ENCODE results near the gene KIAA1217.

Gene KIAA1217

DNA sequence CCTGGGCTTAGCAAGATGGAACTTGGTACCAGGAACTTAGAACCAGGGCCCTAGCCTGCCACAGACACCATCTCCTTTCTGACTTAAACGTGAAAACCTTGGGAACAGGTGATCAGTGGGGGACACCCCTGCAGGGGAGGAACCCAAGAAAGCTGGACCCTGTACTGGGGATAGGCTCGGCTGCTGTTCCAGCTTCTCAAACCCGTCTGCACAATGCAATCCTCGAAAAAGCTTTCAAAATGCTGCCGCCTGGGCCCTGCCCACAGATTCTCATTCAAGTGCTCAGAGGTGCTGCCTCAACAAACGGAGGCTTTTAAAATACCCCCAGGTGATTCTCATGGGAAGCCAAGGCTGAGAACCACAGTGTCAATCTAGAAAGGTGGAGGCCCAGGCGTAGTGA is 345.1 kb downstream of the KIAA1217 start:
- Histone ChIP-seq H3K27me3 (ENCODE audit: insufficient read depth, low read length, poor library complexity, severe bottlenecking) (no peaks in the 10 kb centered on the region), H3K4me3 (ENCODE audit: low read length, poor library complexity, severe bottlenecking) (no peak overlapping the region)

DNA sequence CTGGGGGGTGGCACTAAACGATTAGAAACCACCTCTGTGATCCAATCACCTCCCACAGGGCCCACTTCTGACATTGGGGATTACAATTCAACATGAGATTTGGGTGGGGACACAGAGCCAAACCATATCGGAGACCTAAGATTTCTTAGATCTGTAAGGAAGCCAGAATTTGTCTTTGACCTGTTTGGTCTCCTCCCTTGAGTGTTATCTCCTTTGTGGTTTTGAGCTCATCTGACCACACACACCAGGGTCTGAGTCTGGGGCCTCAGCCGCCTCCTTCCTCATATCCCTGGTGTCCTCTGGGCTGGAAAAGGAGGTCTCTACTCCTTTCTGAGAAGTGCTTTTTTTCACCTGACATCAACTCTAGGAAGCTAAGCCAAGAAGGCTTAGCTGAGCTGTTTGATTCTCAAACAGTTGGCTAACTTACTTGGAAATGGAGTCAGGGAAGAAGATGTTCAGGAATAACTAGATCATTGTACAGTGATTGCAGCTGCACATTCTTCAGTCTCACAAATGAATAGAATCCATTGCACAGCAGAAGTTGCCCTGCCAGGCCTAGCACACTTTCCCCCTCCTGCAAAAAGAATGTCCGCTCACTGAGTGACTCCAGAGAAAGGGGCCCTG is 347.3 kb downstream of the KIAA1217 start:
- Histone ChIP-seq H3K9me3 (ENCODE audit: insufficient read depth, low read depth, low read length) (no peaks in the 10 kb centered on the region; the same call in 1 of the 2 replicates), H4K20me1 (ENCODE audit: insufficient read depth, low read length, poor library complexity, severe bottlenecking) (no peaks in the 10 kb centered on the region)

More for the DNA sequence above, 345.1 kb downstream of the KIAA1217 start:
- Histone ChIP-seq H3K9ac (ENCODE audit: low read depth, low read length, poor library complexity, severe bottlenecking) (no peak overlapping the region), H3K4me2 (ENCODE audit: low read depth, low read length, poor library complexity, severe bottlenecking) (no peak overlapping the region), H3K9me2 (replicated peaks; ENCODE audit: low read depth, low read length) (no peaks in the 10 kb centered on the region), H2AFZ (ENCODE audit: low read length) (no peak overlapping the region), H4K20me1 (ENCODE audit: insufficient read depth, low read length, poor library complexity, severe bottlenecking) (no peaks in the 10 kb centered on the region), H3K9me3 (ENCODE audit: insufficient read depth, low read depth, low read length) (no peaks in the 10 kb centered on the region), H3K79me2 (ENCODE audit: insufficient read depth, low read length) (no peaks in the 10 kb centered on the region), H3F3A (ENCODE audit: low read depth) (no peaks in the 10 kb centered on the region), H3K4me1 (ENCODE audit: insufficient read depth, low read length, poor library complexity, severe bottlenecking) (peaks cover 9% of the 10 kb centered on the region), H3K36me3 (ENCODE audit: insufficient read depth, low read length) (no peaks in the 10 kb centered on the region)
- TF ChIP-seq EZH2phosphoT487 (IDR thresholded peaks at IDR 0.05; ENCODE audit: borderline replicate concordance), result no peak
- TF ChIP-seq, protein P1, sequence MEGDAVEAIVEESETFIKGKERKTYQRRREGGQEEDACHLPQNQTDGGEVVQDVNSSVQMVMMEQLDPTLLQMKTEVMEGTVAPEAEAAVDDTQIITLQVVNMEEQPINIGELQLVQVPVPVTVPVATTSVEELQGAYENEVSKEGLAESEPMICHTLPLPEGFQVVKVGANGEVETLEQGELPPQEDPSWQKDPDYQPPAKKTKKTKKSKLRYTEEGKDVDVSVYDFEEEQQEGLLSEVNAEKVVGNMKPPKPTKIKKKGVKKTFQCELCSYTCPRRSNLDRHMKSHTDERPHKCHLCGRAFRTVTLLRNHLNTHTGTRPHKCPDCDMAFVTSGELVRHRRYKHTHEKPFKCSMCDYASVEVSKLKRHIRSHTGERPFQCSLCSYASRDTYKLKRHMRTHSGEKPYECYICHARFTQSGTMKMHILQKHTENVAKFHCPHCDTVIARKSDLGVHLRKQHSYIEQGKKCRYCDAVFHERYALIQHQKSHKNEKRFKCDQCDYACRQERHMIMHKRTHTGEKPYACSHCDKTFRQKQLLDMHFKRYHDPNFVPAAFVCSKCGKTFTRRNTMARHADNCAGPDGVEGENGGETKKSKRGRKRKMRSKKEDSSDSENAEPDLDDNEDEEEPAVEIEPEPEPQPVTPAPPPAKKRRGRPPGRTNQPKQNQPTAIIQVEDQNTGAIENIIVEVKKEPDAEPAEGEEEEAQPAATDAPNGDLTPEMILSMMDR (conservative IDR thresholded peaks at IDR 0.05; ENCODE audit: low read length), result no peak

DNA sequence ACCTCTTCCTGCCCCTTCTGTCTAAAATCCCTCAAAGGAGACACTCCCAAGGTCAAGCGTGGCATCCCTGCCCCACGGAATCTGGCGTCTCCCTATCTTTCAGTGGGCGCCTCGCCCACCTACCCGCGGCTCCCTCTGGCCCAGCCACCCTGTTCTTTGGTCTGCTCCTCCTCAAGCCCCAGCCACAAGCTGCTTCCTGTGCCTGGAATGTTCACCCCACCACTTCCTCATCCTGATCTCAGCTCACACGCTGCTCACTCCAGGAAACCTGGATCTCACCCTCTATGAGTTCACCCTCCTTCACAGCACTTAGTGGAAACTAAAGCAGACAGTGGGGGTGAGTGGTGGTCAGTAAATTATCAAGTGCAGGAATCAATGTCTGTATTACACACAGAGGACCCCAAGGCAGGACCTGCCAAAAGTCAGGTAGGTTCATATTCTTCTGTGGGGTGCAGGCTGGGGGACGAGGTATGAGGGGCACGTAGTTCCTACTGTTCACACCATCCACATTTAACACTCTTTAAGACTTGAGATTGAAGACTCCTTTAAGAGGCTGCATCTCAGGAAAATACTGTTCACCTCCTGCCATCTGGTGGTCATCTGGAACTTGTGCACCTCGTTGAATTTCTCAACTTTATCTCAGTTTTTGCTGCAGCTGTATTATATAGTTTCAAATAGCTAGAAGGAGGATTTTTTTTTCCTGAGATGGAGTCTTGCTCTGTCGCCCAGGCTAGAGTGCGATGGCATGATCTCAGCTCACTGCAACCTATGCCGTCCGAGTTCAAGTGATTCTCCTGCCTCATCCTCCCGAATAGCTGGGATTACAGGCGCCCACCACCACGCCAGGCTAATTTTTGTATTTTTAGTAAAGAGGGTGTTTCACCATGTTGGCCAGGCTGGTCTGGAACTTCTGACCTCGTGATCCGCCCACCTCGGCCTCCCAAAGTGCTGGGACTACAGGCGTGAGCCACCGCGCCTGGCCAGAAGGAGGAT is 348.1 kb downstream of the KIAA1217 start:
- H3K4me3 ChIP-seq (ENCODE audit: low read length, poor library complexity, severe bottlenecking), result no peak overlapping the region
- no peaks in the 10 kb centered on the region for H3K79me2 ChIP-seq (ENCODE audit: insufficient read depth, low read length)
- no peak overlapping the region for H3K9ac ChIP-seq (ENCODE audit: low read depth, low read length, poor library complexity, severe bottlenecking)
- H4K20me1 ChIP-seq (ENCODE audit: insufficient read depth, low read length, poor library complexity, severe bottlenecking), result no peaks in the 10 kb centered on the region
- no peaks in the 10 kb centered on the region for H3K36me3 ChIP-seq (ENCODE audit: insufficient read depth, low read length)
- H3K27me3 ChIP-seq (ENCODE audit: insufficient read depth, low read length, poor library complexity, severe bottlenecking), result no peaks in the 10 kb centered on the region
- H3K4me2 ChIP-seq (ENCODE audit: low read depth, low read length, poor library complexity, severe bottlenecking), result peak overlapping the region; percentile 7
- H3K9me2 ChIP-seq (replicated peaks; ENCODE audit: low read depth, low read length), result no peaks in the 10 kb centered on the region
- H3F3A ChIP-seq (ENCODE audit: low read depth), result no peaks in the 10 kb centered on the region
- TF ChIP-seq, protein P1 (conservative IDR thresholded peaks at IDR 0.05; ENCODE audit: low read length), result peak; percentile 77
- TF ChIP-seq EZH2phosphoT487 (IDR thresholded peaks at IDR 0.05; ENCODE audit: borderline replicate concordance), result no peak
- peaks cover 9% of the 10 kb centered on the region for H3K4me1 ChIP-seq (ENCODE audit: insufficient read depth, low read length, poor library complexity, severe bottlenecking)
- no peaks in the 10 kb centered on the region; the same call in 1 of the 2 replicates for H3K9me3 ChIP-seq (ENCODE audit: insufficient read depth, low read depth, low read length)
- H2AFZ ChIP-seq (ENCODE audit: low read length), result no peak overlapping the region

More for the DNA sequence above, 347.3 kb downstream of the KIAA1217 start:
- Histone ChIP-seq H3K4me2 (ENCODE audit: low read depth, low read length, poor library complexity, severe bottlenecking) (no peak overlapping the region), H3K9ac (ENCODE audit: low read depth, low read length, poor library complexity, severe bottlenecking) (no peak overlapping the region), H3F3A (ENCODE audit: low read depth) (no peaks in the 10 kb centered on the region), H3K9me2 (replicated peaks; ENCODE audit: low read depth, low read length) (no peaks in the 10 kb centered on the region), H3K79me2 (ENCODE audit: insufficient read depth, low read length) (no peaks in the 10 kb centered on the region), H3K4me3 (ENCODE audit: low read length, poor library complexity, severe bottlenecking) (no peak overlapping the region), H3K27me3 (ENCODE audit: insufficient read depth, low read length, poor library complexity, severe bottlenecking) (no peaks in the 10 kb centered on the region), H3K36me3 (ENCODE audit: insufficient read depth, low read length) (no peaks in the 10 kb centered on the region), H3K4me1 (ENCODE audit: insufficient read depth, low read length, poor library complexity, severe bottlenecking) (peaks cover 9% of the 10 kb centered on the region), H2AFZ (ENCODE audit: low read length) (no peak overlapping the region)
- TF ChIP-seq EZH2phosphoT487 (IDR thresholded peaks at IDR 0.05; ENCODE audit: borderline replicate concordance), result no peak
- TF ChIP-seq, protein P1 (conservative IDR thresholded peaks at IDR 0.05; ENCODE audit: low read length), result no peak
